GM12892 (cell line): ENCODE results near the gene PTK6.

Experiments
- DNase-seq: peaks from one replicate; pipeline ENCODE4 v3.0.0; 2011; ENCODE audit not compliant: insufficient read length
- FAIRE-seq: peaks from 2 replicates; lab custom pipeline; 2011; peaks lifted over from hg19 to GRCh38; lab: Jason Lieb, UNC
- POLR2A ChIP-seq: IDR thresholded peaks from 2 replicates; pipeline ENCODE4 v1.6.1; 2011; ENCODE audit warnings: low read depth, low read length, control low read depth
- POLR2AphosphoS5 ChIP-seq: IDR thresholded peaks from 2 replicates; pipeline ENCODE4 v1.6.1; 2011; ENCODE audit warnings: low read depth, low read length, control low read depth
- TAF1 ChIP-seq: IDR thresholded peaks from 2 replicates; pipeline ENCODE4 v1.6.1; 2011; ENCODE audit warnings: low read depth, mild to moderate bottlenecking, control low read depth, low read length, borderline replicate concordance

The PTK6 gene

GRCh38 chr20:63505281-63505680 is 31.9 kb downstream of the PTK6 start:
- TF ChIP-seq POLR2A (no peak), POLR2AphosphoS5 (no peak)
- FAIRE-seq (no peak), DNase-seq (no peak)

- FAIRE-seq (no peak), DNase-seq (no peak)
- TF ChIP-seq TAF1 (no peak), POLR2A (no peak), POLR2AphosphoS5 (no peak)
These were observed 32.5 kb downstream of the PTK6 start for GRCh38 chr20:63504642-63505041.

- TF ChIP-seq TAF1, result no peak
- TF ChIP-seq POLR2A, result no peak
- TF ChIP-seq POLR2AphosphoS5, result no peak
- FAIRE-seq (no peak), DNase-seq (no peak)
These were observed 33.7 kb downstream of the PTK6 start for GRCh38 chr20:63503524-63503923.

- TF ChIP-seq POLR2AphosphoS5 (no peak), POLR2A (no peak), TAF1 (no peak)
- no peak for DNase-seq
- no peak for FAIRE-seq
These were observed 34.5 kb downstream of the PTK6 start for GRCh38 chr20:63502671-63503172.

- DNase-seq (no peak), FAIRE-seq (no peak)
- TF ChIP-seq POLR2AphosphoS5 (no peak), POLR2A (no peak), TAF1 (no peak)
These were observed 35.1 kb downstream of the PTK6 start for GRCh38 chr20:63501818-63502670.

GRCh38 chr20:63500902-63501817 is 36.0 kb downstream of the PTK6 start:
- no peak for FAIRE-seq
- TF ChIP-seq POLR2AphosphoS5 (no peak), POLR2A (no peak), TAF1 (no peak)
- no peak for DNase-seq

GRCh38 chr20:63500151-63500901 is 36.9 kb downstream of the PTK6 start:
- DNase-seq, result no peak
- no peak for FAIRE-seq
- TF ChIP-seq POLR2AphosphoS5, result no peak
- no peak for TF ChIP-seq POLR2A
- TF ChIP-seq TAF1, result no peak

- FAIRE-seq (no peak), DNase-seq (no peak)
- TF ChIP-seq POLR2AphosphoS5 (no peak), TAF1 (no peak), POLR2A (no peak)
These were observed 37.7 kb downstream of the PTK6 start for GRCh38 chr20:63499338-63499969.

GRCh38 chr20:63498960-63499337 is 38.2 kb downstream of the PTK6 start, which contains the start of gene EEF1A2:
EEF1A2 (minus strand) TSS chr20:63499083; CDS start chr20:63497763, 1,320 bp downstream.
- no peak for TF ChIP-seq POLR2A
- TF ChIP-seq TAF1, result no peak
- no peak for TF ChIP-seq POLR2AphosphoS5
- no peak for FAIRE-seq

More at GRCh38 chr20:63498960-63499337, 38.2 kb downstream of the PTK6 start, which contains the start of gene EEF1A2:
- DNase-seq, result no peak
